T-helper 17 cell (primary cell): ENCODE measurements around the gene MYDGF. TPM values are rescaled to one million over a fixed set of nuclear protein-coding genes. Genes with fewer than 3 reads are reported as not detected.
A peak's percentile ranks its signal among the peaks of the same experiment; 100 is the strongest.
"Not testable (repeated sequence)": the region's sequence is repeated elsewhere in the genome, so short reads cannot be mapped to it uniquely, and the experiment has no call there.

Experiments used
- ATAC-seq: fragments of 150-1000 bp; cut with Tn5 transposase; 2 replicates; pipeline ENCODE4 v1.10.0; 2021; ENCODE audit warnings: mild to moderate bottlenecking, moderate library complexity
- DNase-seq, 3 donors: peaks; one replicate each; pipeline versions ENCODE4 v3.0.0 to v3.0.0-alpha.2; 2020 to 2021
- H3K9me3 ChIP-seq: one replicate; pipeline ENCODE4 v1.7.0; 2013; ENCODE audit warnings: low read length, mild to moderate bottlenecking; ENCODE audit not compliant: control insufficient read depth, poor library complexity, severe bottlenecking
- H3K27ac Mint-ChIP-seq: one replicate; pipeline ENCODE4 v1.8.0; 2022; ENCODE audit warnings: mild to moderate bottlenecking, moderate library complexity, mixed read lengths
- H3K27me3 Mint-ChIP-seq: one replicate; pipeline ENCODE4 v1.8.0; 2022; ENCODE audit warnings: mixed read lengths
- H3K36me3 Mint-ChIP-seq: one replicate; pipeline ENCODE4 v1.8.0; 2022; ENCODE audit warnings: low read depth, mixed read lengths
- H3K4me1 Mint-ChIP-seq: one replicate; pipeline ENCODE4 v1.8.0; 2022; ENCODE audit warnings: mild to moderate bottlenecking, mixed read lengths
- H3K4me3 Mint-ChIP-seq: one replicate; pipeline ENCODE4 v1.8.0; 2022; ENCODE audit warnings: mild to moderate bottlenecking, moderate library complexity, mixed read lengths
- total RNA-seq, 4 donors: library from RNA in 2 of 4; stranded (reverse) in 2 of 4; gene quantifications; one replicate each; pipeline ENCODE4 v1.2.3 and lab custom pipeline; 2022 to 2026

Gene MYDGF
- total RNA-seq (10 to 100 TPM; 33.9 to 37.9 TPM), total RNA-seq (lab: John Stamatoyannopoulos, UW) (20.5 to 40.9 reads per million in 2 donors)

GRCh38 chr19:4669723-4670480, at the start of gene MYDGF:
TSS of gene MYDGF (minus strand) at chr19:4670342. CDS start at chr19:4670334, 8 bp downstream.
- Mint-ChIP-seq H3K4me3 (peak within 1 kb of the TSS; percentile 91), H3K36me3 (no peaks in the 10 kb centered on the region), H3K27me3 (no peaks in the 10 kb centered on the region), H3K4me1 (peaks cover 8% of the 10 kb centered on the region), H3K27ac (peak within 1 kb of the TSS; percentile 75)
- H3K9me3 ChIP-seq = no peaks in the 10 kb centered on the region
- ATAC-seq = peak; percentile 99
- DNase-seq = peak; percentile 91 to 95 (median 92)

GRCh38 chr19:4719499-4719866, 49.3 kb upstream of the MYDGF start:
- Mint-ChIP-seq H3K27ac (no peak overlapping the region), H3K4me1 (peaks cover 21% of the 10 kb centered on the region), H3K4me3 (no peak overlapping the region), H3K36me3 (peaks cover under 1% of the 10 kb centered on the region), H3K27me3 (no peaks in the 10 kb centered on the region)
- no peaks in the 10 kb centered on the region for H3K9me3 ChIP-seq
- DNase-seq = no peak
- no peak for ATAC-seq

GRCh38 chr19:4717966-4718701, 48.0 kb upstream of the MYDGF start:
- no peaks in the 10 kb centered on the region for H3K9me3 ChIP-seq
- Mint-ChIP-seq H3K27me3 (no peaks in the 10 kb centered on the region), H3K4me1 (peaks cover 14% of the 10 kb centered on the region), H3K4me3 (no peak overlapping the region), H3K36me3 (peaks cover 4% of the 10 kb centered on the region), H3K27ac (no peak overlapping the region)
- no peak for DNase-seq
- no peak for ATAC-seq

GRCh38 chr19:4717191-4717965, 47.2 kb upstream of the MYDGF start:
- Mint-ChIP-seq H3K36me3 (peaks cover 4% of the 10 kb centered on the region), H3K27me3 (no peaks in the 10 kb centered on the region), H3K27ac (no peak overlapping the region), H3K4me1 (peaks cover 9% of the 10 kb centered on the region), H3K4me3 (no peak overlapping the region)
- no peak for DNase-seq
- ATAC-seq = no peak
- H3K9me3 ChIP-seq = no peaks in the 10 kb centered on the region

- DNase-seq (no peak), ATAC-seq (no peak)
- no peaks in the 10 kb centered on the region for H3K9me3 ChIP-seq
- Mint-ChIP-seq H3K4me1 (peaks cover 6% of the 10 kb centered on the region), H3K4me3 (no peak overlapping the region), H3K27ac (no peak overlapping the region), H3K36me3 (peaks cover 4% of the 10 kb centered on the region), H3K27me3 (no peaks in the 10 kb centered on the region)
These were observed 45.5 kb upstream of the MYDGF start for GRCh38 chr19:4715529-4716221.

- not testable (repeated sequence) for H3K4me3 Mint-ChIP-seq, H3K36me3 Mint-ChIP-seq
These were observed 45.0 kb upstream of the MYDGF start for GRCh38 chr19:4715178-4715528.

GRCh38 chr19:4714016-4714415, 43.9 kb upstream of the MYDGF start:
- Mint-ChIP-seq H3K36me3 (peaks cover 4% of the 10 kb centered on the region), H3K4me3 (no peak overlapping the region), H3K27ac (no peak overlapping the region), H3K4me1 (peaks cover 5% of the 10 kb centered on the region), H3K27me3 (no peaks in the 10 kb centered on the region)
- no peaks in the 10 kb centered on the region for H3K9me3 ChIP-seq
- DNase-seq = no peak
- no peak for ATAC-seq

More at GRCh38 chr19:4715178-4715528, 45.0 kb upstream of the MYDGF start:
- H3K4me1 Mint-ChIP-seq, ATAC-seq, DNase-seq, H3K9me3 ChIP-seq, H3K27ac Mint-ChIP-seq, H3K27me3 Mint-ChIP-seq: not testable (repeated sequence)

- Mint-ChIP-seq H3K27ac (no peak overlapping the region), H3K36me3 (peaks cover 4% of the 10 kb centered on the region), H3K4me1 (peaks cover 5% of the 10 kb centered on the region), H3K27me3 (no peaks in the 10 kb centered on the region), H3K4me3 (no peak overlapping the region)
- no peaks in the 10 kb centered on the region for H3K9me3 ChIP-seq
- DNase-seq = no peak
- no peak for ATAC-seq
These were observed 43.3 kb upstream of the MYDGF start for GRCh38 chr19:4713384-4713951.

GRCh38 chr19:4712771-4713170, 42.6 kb upstream of the MYDGF start:
- ATAC-seq = no peak
- Mint-ChIP-seq H3K4me3 (no peak overlapping the region), H3K4me1 (peaks cover 5% of the 10 kb centered on the region), H3K27me3 (no peaks in the 10 kb centered on the region), H3K36me3 (peaks cover 4% of the 10 kb centered on the region), H3K27ac (no peak overlapping the region)
- no peaks in the 10 kb centered on the region for H3K9me3 ChIP-seq
- no peak for DNase-seq

GRCh38 chr19:4711211-4711610, 41.1 kb upstream of the MYDGF start:
- Mint-ChIP-seq H3K4me3 (no peak overlapping the region), H3K4me1 (peaks cover 5% of the 10 kb centered on the region), H3K27ac (peak overlapping the region; percentile 11), H3K27me3 (no peaks in the 10 kb centered on the region), H3K36me3 (peaks cover 4% of the 10 kb centered on the region)
- ATAC-seq (no peak), DNase-seq (no peak)
- H3K9me3 ChIP-seq = no peaks in the 10 kb centered on the region

- ATAC-seq (no peak), DNase-seq (no peak)
- Mint-ChIP-seq H3K4me3 (no peak overlapping the region), H3K27ac (no peak overlapping the region), H3K27me3 (no peaks in the 10 kb centered on the region), H3K4me1 (peaks cover 3% of the 10 kb centered on the region), H3K36me3 (peaks cover 4% of the 10 kb centered on the region)
- H3K9me3 ChIP-seq = no peaks in the 10 kb centered on the region
These were observed 40.1 kb upstream of the MYDGF start for GRCh38 chr19:4710281-4710600.

- peaks cover 3% of the 10 kb centered on the region for H3K4me1 Mint-ChIP-seq
- no peak overlapping the region for H3K27ac Mint-ChIP-seq
- no peaks in the 10 kb centered on the region for H3K27me3 Mint-ChIP-seq
- H3K36me3 Mint-ChIP-seq = peaks cover 4% of the 10 kb centered on the region
- no peaks in the 10 kb centered on the region for H3K9me3 ChIP-seq
- ATAC-seq (no peak), DNase-seq (no peak)
- no peak overlapping the region for H3K4me3 Mint-ChIP-seq
These were observed 39.5 kb upstream of the MYDGF start for GRCh38 chr19:4709440-4710280.
